Activated CD4-positive, CD25-positive, alpha-beta regulatory T cell treated with anti-CD3 and anti-CD28 coated beads, Interleukin-2, amount 50 U/mL, for 24 hours (primary cell): ENCODE data around the gene RAPGEF1.
A peak's percentile ranks its signal among the peaks of the same experiment; 100 is the strongest.
"Not testable (repeated sequence)": the region's sequence is repeated elsewhere in the genome, so short reads cannot be mapped to it uniquely, and the experiment has no call there.

Experiments used
- ATAC-seq, 2 donors: fragments of 150-1000 bp; cut with Tn5 transposase; one replicate each; pipeline ENCODE4 v1.10.0; 2021; ENCODE audit warnings: mild to moderate bottlenecking in 1 of 2, moderate library complexity in 1 of 2

The RAPGEF1 gene

DNA sequence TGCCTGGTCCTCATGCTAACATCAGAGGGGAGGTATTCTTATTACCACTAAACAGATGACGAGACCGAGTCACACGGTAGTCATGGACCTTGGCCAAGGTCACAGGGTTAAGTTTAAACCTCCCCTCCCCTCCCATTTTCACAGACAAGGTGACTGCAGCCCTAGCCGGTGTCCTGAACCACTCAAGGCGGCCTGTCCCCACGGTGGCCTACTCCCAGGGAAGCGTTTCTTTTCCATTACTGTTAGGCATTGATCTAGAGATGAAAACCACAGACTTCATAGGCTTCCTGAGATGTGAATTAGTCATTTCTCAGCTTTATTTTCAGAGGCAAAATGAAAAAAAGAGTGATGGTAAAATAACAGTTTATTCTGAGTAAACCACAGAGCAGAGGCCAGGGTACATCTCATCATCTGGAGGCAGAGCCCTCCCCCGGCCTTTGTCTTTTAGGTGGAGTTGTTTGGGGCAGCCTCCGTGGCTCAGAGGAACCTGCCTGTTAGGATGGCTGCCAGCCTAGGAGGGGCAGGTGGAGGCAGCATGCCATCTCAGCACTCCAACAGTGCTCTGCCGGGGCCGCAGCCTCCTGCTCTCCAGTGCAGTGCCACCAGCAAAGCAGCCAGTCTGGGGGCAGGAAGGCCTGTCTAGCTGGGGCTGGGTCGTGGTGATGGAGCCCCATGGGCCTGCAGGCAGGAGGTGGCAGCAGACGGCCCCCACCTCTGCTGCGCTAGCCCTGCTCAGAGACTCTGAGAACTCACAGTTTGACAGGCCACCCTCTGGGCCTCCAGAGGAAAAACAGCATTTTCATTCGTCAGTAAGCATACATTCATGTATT lies 71.2 kb downstream of the RAPGEF1 start:
- peak; percentile 75 to 78 for ATAC-seq

DNA sequence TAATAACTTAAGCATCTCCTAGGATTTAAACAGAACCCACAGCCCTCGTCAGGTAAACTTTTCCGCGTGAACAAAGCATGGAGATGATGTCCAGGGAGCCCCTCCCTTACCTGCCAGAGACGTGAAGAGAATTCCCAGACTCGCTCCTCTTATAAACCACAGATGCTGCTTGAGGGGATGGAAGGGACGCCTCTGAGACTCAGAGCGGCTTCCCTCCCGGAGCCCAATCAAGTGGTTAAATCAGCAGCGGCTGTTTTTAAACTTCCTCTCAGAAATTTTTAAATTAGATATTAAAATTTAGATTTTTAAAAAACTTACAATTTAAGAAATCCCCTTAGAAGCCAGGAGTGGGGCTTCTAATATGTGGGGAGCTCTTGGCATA lies 71.8 kb downstream of the RAPGEF1 start:
- ATAC-seq: peak in 1 of 2 donors; percentile 1

DNA sequence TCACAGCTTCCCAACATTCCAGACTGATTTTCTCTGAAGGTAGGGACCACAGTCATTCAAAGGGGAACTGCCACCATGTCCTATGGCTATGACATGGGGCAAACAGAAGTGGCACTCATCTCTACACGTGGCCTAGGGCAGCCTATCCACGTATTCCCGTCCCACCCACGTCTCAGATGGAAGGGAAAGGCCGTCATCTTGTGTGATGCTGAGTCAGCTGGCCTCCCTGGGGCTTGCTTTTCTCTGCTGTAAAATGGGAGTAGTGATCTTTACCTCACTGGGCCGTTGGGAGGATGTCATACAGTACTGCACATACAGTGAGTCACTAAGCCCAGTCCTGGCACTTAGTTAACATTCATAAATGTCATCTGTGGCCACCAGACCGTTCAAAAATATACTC lies 72.3 kb downstream of the RAPGEF1 start:
- ATAC-seq: peak; percentile 67 to 71

DNA sequence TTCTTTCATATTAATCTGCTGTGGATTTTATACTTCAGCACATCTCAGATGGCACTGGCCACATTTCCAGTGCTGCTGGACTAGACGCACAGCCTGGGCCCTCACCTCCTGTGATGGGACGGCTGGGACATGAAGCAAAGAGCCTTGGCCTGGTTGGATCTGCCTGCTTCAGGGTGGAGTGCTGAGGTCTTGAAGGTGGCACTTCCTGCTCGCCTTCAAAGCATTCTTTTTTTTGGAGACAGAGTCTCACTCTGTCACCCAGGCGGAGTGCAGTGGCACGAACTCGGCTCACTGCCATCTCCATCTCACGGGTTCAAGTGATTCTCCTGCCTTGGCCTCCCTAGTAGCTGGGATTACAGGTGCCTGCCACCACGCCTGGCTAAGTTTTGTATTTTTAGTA lies 73.1 kb downstream of the RAPGEF1 start:
- ATAC-seq: no peak

DNA sequence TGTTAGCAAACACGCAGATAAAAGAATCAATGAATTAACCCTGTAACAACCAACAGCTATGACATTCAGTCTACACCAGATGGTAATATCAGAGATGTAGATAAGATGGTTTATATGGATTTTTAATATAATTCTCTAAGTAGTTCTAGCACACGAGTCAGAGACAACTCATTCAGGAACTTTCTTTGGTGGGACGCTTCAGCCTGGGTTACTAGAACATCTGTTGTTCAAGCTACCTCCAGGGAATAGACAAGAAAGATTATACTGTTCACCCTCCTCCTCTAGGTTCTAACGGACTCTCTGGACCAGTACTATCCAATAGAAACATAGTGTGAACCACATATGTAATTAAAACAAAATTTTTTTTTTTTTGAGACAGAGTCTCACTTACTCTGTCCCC lies 73.8 kb downstream of the RAPGEF1 start:
- no peak for ATAC-seq

DNA sequence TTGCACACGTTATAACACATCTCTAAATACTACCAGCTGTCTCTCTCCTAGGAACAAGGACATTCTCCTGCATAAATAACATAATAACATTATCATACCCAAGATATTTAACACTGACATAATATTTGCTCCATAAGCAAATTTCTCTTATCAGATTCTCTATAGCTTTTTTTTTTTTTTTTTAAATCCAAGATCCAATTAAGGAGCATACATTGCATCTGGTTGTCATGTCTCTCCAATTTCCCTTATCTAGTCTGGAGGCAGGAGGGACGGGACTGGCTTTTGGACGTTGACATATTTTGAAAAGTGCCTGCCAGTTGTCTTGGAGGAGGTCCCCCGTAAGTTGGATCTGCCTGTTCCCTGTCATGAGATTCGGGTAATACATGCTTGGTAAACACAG lies 76.6 kb downstream of the RAPGEF1 start:
- ATAC-seq: no peak

DNA sequence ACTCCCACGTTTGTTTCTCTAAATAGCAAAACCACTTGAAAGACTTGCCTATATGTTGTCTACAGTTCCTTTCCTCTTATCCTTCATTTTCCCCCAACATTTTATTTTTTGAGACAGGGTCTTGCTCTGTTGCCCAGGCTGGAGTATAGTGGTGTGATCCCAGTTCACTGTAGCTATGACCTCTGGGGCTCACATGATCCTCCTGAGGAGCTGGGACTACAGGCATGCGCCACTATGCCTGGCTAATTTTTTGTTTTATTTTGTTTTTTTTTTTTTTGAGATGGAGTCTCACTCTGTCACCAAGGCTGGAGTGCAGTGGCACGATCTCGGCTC lies 77.6 kb downstream of the RAPGEF1 start:
- ATAC-seq: not testable (repeated sequence)

DNA sequence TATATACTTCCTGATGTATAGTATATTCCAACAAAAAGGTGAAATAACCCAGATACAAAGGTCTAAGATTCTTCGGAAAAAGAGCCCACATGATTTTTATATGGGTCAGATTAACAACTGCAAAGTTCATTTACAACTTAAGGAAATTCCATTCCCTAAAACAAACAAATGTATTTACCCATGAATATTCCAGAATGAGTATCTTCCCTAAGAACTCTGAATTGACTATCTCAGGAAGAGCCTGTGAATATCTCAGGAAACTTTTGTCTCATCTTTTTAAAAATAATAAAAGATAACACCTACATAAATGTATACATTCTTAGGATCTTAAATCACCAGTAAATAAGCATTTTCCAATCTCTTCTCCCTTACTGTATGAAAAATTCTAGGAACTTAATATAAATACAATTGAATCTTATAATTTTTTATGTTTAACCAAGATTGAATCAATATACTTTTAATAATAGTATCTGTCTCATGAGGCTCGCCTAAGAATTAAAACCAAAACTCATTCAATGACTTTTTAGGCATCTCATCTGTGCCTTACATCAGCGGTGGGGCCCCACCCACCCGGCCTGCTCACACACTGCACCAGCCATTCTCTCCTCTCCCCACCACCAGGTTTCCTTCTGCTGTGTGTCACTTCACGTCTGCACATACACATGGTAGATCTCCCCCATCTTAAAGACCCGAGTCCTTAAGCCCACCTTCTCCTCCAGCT lies 78.1 kb downstream of the RAPGEF1 start:
- ATAC-seq: peak; percentile 94 to 96

DNA sequence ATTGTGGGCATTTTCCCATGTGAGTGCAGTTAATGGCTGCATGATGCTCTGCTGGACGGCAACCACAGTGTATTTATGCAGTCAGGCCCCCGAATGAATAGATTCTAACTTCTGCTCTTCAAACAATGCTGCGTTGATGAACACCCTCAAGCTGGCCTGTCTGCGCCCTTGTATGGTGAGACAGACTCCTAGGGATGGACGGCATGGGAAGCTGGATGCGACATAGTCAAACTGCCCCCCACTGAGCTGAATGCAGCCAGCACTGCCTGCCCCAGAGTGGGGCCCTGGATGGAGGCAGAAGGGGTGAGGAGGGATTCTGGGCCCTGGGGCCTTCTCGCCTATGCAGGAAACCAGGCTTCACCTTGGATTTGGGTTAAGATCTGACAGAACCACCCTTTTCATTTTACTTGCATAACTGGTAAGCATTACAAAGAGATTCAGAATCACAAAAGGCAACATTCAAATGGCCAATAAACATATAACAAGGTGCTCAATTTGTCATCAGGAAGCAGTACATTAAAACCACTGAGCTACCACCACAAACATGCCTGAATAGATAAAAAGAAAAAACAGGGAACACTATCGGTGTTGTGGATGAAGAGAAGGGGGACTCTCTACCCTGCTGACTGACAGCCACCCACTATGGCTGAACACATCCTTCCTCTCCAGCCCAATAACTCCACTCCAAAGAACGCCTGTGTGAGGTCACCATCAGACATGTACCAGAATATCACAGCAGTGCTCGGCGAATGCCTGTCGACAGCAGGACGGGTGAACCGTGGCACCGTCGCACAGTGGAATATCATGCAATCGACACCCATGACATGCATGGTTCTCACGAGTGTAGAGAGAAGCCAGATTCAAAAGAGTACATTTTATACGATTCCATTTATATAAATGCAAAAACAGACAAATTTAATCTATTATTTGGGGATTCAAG lies 79.1 kb downstream of the RAPGEF1 start:
- no peak for ATAC-seq

DNA sequence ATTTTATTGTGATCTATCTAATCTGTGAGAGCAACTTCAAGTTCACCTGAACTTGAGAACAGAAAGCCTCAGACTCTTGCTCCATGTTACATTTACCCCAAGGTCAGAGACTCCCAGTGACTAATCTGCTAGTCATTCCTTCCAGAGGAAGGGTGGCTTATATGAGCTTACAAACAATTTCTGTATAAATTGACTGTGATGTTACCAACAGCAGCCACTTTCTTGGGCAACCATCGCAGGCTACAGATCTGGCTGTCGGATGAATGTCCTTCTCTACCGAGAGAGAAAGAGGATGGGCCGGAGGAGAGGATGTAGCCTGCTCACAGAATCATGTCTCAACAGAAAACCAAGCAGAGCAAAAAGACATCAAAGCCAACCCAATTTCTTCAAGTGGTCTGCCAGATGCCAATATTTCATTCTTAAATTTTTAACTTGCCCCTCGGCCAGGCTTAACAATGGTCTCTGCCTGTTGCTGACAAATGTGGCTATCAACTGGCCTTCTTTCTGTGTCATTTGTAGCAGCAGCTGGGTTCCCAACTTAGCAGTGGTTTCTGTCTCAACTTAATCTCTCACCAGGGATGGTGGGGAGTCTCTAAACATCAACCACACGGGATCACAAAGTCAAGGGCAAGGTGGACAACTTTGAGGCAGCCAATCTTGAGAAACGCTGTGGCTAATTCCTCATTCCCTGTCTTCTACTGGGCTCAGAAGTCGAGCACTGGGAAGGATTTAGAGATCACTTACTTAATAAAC lies 81.3 kb downstream of the RAPGEF1 start:
- peak; percentile 60 to 68 for ATAC-seq

DNA sequence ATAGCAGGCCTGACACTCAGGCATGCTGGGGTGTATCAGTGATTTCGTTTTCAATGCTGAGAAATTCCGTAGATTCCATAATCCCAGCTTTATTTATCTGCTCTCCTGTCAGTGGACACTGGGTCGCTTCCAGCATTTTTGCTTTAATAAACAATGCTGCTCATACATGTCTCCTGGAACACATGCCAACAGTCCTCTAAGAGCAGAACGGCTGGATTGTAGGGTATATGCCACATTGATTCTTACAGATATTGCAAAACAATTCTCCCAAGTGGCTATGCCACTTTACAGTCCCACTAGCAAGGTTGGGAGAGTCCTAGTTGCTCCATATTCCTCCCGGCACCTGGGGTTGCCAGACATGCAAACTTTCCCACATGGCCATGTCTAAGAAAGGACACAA lies 81.9 kb downstream of the RAPGEF1 start:
- ATAC-seq: no peak

DNA sequence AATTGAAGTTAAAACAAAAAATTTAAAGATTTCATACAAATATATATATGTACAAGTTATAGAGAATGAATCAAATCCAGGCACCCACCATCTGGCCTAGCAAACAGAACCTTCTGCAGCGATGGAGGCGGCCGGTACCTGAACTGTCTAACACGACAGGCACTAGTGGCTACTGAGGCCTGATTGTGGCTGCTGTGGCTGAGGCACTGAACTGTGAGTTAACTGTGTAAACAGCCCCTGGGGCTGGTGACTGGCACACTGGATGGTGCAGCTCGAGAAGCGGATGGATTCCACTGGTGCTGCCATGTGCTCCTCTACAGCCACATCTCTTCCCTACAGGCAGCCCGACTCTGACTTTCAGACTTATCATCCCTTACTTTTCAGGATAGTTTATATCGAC lies 82.4 kb downstream of the RAPGEF1 start:
- ATAC-seq: no peak

DNA sequence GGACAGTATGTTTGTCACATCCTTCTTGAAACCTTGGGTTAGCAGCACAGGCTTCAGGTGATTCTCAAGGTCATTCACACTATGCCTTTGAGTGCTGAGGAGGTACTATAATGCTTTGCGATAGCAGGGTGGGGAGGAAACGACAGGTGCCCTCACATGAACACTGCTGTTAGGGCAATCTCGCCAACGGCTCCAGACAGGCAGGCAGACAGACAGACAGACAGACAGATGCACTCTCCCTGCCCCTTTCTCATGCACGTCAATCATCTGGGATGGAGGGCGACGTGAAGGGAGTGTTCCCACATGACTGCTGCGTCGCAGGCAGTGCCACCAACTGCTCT lies 82.9 kb downstream of the RAPGEF1 start:
- ATAC-seq: peak; percentile 8 to 19

DNA sequence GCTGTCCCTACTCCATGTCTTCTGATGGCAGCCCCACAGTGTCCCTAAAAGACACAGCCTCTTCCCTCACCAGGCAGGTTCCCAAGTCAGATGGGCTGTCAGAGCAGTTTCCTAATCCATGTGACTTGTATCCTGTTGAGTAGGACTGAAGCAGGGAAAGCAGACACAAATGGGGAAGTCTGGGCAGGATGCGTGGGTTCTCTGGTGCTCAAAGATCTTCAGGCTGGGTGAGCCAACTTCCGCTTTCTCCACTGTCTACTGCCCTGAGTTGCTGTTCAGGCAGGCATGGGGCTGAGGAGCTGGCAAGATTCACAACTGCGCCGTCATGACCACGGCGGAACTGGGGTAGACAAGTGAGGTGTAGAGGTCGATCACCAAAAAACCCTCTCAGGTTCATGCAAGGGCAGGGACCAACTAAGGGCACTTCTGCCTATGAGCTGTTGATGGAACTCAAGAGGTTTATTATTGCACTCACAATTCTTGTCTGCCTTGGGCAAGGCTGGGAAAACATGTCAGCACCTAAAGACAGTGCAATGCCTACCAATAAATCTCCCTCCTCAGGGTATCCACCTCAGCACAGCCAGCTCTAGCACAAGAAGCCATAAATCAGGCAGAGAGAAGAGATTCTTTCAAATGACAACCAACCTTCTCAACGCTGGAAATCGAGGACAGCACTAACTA lies 83.4 kb downstream of the RAPGEF1 start:
- ATAC-seq: peak; percentile 77 to 80

DNA sequence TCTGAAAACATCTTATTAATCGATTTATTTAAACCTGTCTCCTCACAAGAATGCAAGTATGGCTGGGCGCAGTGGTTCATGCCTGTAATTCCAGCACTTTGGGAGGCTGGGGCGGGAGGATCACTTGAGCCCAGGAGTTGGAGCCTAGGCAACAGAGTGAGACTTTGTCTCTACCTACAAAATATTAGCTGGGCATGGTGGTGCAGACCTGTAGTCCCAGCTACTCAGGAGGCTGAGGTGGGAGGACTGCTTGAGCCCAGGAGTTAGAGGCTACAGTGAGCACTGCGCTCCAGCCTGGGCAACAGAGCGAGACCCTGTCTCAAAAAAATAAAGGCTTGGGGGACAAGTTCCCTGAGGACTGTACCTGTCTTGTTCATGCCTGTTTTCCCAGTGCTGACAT lies 85.5 kb downstream of the RAPGEF1 start:
- not testable (repeated sequence) for ATAC-seq

DNA sequence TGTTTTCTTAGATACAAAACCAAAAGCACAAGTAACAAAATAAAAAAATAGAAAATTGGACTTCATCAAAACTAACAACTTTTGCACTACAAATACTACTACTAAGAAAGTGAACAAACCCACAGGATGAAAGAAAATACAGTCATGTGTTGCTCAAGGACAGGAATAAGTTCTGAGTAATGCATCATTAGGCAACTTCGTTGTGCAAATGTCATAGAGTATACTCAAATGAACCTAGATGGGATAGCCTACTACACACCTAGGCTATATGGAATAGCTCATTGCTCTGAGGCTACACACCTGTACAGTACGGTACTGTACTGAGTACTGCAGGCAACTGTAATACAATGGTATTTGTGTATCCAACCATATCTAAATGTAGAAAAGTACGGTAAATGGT lies 88.3 kb downstream of the RAPGEF1 start:
- peak; percentile 72 to 76 for ATAC-seq

DNA sequence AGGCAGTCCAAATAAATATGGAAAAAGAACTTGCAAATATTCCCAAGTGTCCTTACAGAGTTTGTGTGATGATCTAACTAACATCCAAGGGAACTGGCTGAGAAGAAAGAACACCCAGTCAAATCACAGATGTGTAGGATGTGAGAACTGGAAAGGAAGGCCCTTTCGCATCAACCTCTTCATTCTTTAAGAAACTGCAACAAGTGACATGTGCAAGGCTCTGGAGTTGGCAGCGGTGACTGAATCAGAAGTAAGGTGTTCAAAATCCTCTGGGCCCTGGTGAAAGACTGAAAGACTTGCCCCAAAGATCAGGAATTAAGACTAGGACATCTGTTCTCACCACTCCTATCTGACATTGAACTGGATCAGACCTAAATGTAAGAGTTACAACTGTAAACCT lies 88.7 kb downstream of the RAPGEF1 start:
- ATAC-seq: peak in 1 of 2 donors; percentile 21

DNA sequence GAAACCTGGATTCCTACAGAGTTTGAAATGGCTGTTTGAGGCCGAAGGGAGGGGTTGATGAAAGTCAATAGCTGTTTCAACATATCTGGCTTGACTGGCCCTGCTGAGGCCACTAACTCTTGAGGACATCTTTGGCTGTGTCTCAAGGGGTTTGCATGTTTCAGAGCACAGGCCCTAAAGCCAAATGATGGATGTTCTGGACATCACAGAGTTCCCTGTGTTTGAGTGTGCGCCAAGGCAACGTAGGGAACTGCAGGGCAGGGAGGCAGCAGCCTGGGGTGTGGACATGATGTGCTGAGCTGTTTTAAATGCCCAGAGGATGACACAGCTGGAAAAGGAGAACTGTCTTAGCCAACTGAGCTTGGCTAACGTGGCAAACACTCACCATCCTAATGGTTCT lies 89.6 kb downstream of the RAPGEF1 start:
- no peak for ATAC-seq

DNA sequence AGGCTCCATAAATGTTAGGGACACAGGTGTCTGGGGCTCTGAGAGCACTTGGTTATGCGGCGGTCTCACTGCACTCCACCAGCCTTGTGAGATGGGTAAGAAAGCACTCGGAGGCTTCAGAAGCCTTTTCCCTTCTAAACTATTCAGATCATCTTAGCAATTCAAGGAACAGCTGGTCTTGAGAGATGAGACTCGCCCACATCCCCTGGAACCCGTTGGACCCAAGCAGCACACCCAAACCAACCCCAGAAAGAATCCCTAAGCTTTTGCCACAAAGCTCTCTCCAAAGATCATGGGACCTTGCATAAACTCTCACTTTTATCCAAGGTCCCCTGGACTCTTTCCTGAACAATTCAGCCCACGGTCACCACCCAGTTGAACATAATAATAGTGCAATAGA lies 90.2 kb downstream of the RAPGEF1 start:
- ATAC-seq: no peak

DNA sequence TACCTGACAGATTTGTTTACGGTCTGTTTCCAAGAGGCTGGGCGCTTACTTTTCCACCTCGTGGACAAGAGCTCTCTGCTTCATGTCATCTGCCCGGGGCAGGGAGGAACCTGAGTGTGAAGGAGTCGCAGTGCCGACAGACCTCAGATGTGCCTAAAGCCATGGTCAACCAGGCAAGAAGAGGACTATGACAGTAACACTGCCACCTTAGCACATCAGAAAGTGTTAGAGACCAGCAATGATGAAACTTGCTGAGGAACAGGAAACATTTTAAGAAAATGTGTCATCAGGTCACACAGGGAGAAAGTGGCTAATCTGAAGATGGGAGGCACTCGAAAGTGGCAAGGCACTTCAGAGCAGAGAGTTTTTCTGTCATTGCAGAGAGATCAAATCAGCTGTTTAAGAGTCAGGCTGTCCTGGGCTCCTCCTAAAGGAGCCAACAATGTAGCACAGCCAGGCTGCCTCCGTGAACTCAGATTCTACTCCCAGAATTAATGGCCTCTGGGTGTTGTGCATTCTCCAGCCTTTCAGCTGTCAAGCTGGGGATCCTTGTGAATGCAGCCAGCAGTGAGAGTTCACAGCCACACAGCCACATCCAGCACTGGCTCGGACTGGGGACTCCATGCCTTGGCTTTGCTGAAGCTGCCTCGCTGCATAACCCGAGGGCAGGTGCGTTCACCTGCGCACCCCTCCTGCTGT lies 94.6 kb downstream of the RAPGEF1 start:
- ATAC-seq: peak; percentile 30 to 43

DNA sequence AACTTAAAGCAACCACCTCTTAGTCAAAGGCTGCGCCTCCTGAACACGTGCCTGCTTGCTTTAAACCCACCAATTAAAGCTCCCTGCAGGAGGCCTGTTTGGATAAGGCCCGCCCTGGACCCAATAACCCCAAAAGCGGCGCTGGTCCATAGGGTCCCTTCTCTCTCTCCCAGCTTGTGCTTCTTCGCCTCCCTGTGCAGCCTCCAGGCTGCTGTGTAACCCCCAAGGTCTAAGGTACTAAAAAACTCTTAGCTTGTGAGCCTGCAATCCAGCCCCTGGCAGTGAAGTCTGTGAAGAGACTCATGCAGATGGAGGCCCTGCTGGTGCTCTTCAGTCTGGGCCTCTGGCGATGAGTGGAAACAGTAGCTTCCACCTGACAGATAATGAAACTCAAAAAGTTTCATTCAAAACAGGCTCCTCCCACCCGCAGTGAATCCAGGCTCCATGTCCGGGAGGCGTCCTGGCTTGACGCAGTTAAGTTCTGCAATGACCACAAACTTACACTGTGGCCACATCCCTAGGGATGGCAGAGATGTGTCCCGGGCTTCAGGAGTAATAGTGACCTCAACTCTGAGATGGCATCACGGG lies 97.3 kb downstream of the RAPGEF1 start:
- peak; percentile 90 to 93 for ATAC-seq
